ENCODE results near the gene SLC25A4. TPM values are rescaled to one million over a fixed set of nuclear protein-coding genes. Genes with fewer than 3 reads are reported as not detected.

SLC25A4 gene
- total RNA-seq, 2 experiments from 2014 or later, result 4.1 TPM

- Histone ChIP-seq H3K4me1 (ENCODE audit: insufficient read depth, low read length) (peaks cover 14% of the 10 kb centered on the region), H3K4me3 (ENCODE audit: low read length) (no peak overlapping the region), H3K9me3 (ENCODE audit: control insufficient read depth in 1 of 2, insufficient read depth in 1 of 2, low read length in 2 of 2) (no peaks in the 10 kb centered on the region), H3K36me3 (ENCODE audit: insufficient read depth, low read length) (peaks cover under 1% of the 10 kb centered on the region), H3K27me3 (ENCODE audit: control insufficient read depth in 1 of 2, insufficient read depth in 2 of 2, low read length in 2 of 2) (peaks cover 0 to 8% of the 10 kb centered on the region in 2 experiments), H3K27ac (ENCODE audit: low read depth in 1 of 2, low read length in 2 of 2) (no peak overlapping the region)
- DNase-seq, result no peak
- no peaks in the 10 kb centered on the region for H3K36me3 Mint-ChIP-seq (ENCODE audit: low read depth)
- ATAC-seq (ENCODE audit: poor library complexity), result no peak
- H3K4me3 Mint-ChIP-seq, result peak overlapping the region; percentile 65
- no peaks in the 10 kb centered on the region for H3K9me3 Mint-ChIP-seq
- POLR2A ChIA-PET, result no interaction called here
- peaks cover 34% of the 10 kb centered on the region for H3K27me3 Mint-ChIP-seq
- CTCF ChIA-PET, result interaction anchor here (1.2 kb wide), 1 partner anchor 11 kb away, joined by 3 read pairs; no protein-coding TSS in a partner anchor
- intact Hi-C loops (cut with DNase I, micrococcal nuclease), result loop anchor here in 1 of 2 experiments (10.0 kb wide), 1 partner anchor 501 kb away; the partner anchor contains the start of genes CASP3 and PRIMPOL
- H3K27ac Mint-ChIP-seq, result no peak overlapping the region
- no peak for TF ChIP-seq CTCF (IDR thresholded peaks at IDR 0.05)
- H3K4me1 Mint-ChIP-seq (ENCODE audit: low read depth), result peaks cover 18% of the 10 kb centered on the region
These were observed 2.5 kb downstream of the SLC25A4 start for GRCh38 chr4:185145572-185145971.

DNA sequence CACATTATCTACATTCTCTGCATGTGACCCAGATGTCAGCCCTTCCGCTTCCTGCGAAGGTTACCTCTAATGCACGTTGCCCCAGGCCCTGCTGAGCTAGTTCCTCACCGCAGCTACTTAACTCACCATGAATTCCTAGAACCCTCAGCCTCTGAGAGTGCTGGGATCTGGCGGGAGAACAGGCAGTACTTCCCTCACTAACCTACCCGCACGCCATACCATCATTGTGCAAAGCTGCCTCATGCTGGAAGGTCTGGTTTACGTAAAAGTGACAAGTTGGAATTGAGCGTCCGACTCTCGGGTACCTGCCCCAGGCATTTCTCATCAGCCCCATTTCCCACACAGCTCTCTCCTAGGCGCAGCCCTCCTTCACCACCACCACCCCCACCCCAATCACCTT lies 6.3 kb downstream of the SLC25A4 start:
- peaks cover 7% of the 10 kb centered on the region for H3K27me3 Mint-ChIP-seq
- no peaks in the 10 kb centered on the region for H3K9me3 Mint-ChIP-seq
- ChIA-PET POLR2A (no interaction called here), CTCF (interaction anchor here (1.4 kb wide), 1 partner anchor 15 kb away, joined by 4 read pairs; no protein-coding TSS in a partner anchor)
- Histone ChIP-seq H3K27me3 (ENCODE audit: control insufficient read depth in 1 of 2, insufficient read depth in 2 of 2, low read length in 2 of 2) (no peaks in the 10 kb centered on the region), H3K4me1 (ENCODE audit: insufficient read depth, low read length) (no peaks in the 10 kb centered on the region), H3K27ac (ENCODE audit: low read depth in 1 of 2, low read length in 2 of 2) (no peak overlapping the region), H3K36me3 (ENCODE audit: insufficient read depth, low read length) (peaks cover 13% of the 10 kb centered on the region), H3K9me3 (ENCODE audit: control insufficient read depth in 1 of 2, insufficient read depth in 1 of 2, low read length in 2 of 2) (no peaks in the 10 kb centered on the region), H3K4me3 (ENCODE audit: low read length) (no peak overlapping the region)
- H3K27ac Mint-ChIP-seq, result no peak overlapping the region
- ATAC-seq (ENCODE audit: poor library complexity) (no peak), DNase-seq (no peak)
- TF ChIP-seq CTCF (IDR thresholded peaks at IDR 0.05), result no peak
- H3K36me3 Mint-ChIP-seq (ENCODE audit: low read depth), result peaks cover 33% of the 10 kb centered on the region
- intact Hi-C loops (cut with DNase I, micrococcal nuclease), result loop anchor here in 1 of 2 experiments (10.0 kb wide), 1 partner anchor 505 kb away; the partner anchor contains the start of genes CASP3 and PRIMPOL
- no peak overlapping the region for H3K4me3 Mint-ChIP-seq
- peaks cover 4% of the 10 kb centered on the region for H3K4me1 Mint-ChIP-seq (ENCODE audit: low read depth)

GRCh38 chr4:185151296-185151695 lies 8.2 kb downstream of the SLC25A4 start:
- Histone ChIP-seq H3K36me3 (ENCODE audit: insufficient read depth, low read length) (peaks cover 15% of the 10 kb centered on the region), H3K4me1 (ENCODE audit: insufficient read depth, low read length) (no peaks in the 10 kb centered on the region), H3K27ac (ENCODE audit: low read depth in 1 of 2, low read length in 2 of 2) (no peak overlapping the region), H3K4me3 (ENCODE audit: low read length) (no peak overlapping the region), H3K27me3 (ENCODE audit: control insufficient read depth in 1 of 2, insufficient read depth in 2 of 2, low read length in 2 of 2) (no peaks in the 10 kb centered on the region), H3K9me3 (ENCODE audit: control insufficient read depth in 1 of 2, insufficient read depth in 1 of 2, low read length in 2 of 2) (no peaks in the 10 kb centered on the region)
- DNase-seq, result no peak
- no peak overlapping the region for H3K27ac Mint-ChIP-seq
- H3K27me3 Mint-ChIP-seq, result no peaks in the 10 kb centered on the region
- peaks cover 48% of the 10 kb centered on the region for H3K36me3 Mint-ChIP-seq (ENCODE audit: low read depth)
- H3K4me1 Mint-ChIP-seq (ENCODE audit: low read depth), result no peaks in the 10 kb centered on the region
- POLR2A ChIA-PET, result no interaction called here
- TF ChIP-seq CTCF (IDR thresholded peaks at IDR 0.05), result no peak
- no peak for ATAC-seq (ENCODE audit: poor library complexity)
- H3K4me3 Mint-ChIP-seq, result no peak overlapping the region
- H3K9me3 Mint-ChIP-seq, result no peaks in the 10 kb centered on the region
- intact Hi-C loops (cut with DNase I, micrococcal nuclease), result no loop called here
- CTCF ChIA-PET, result interaction anchor here (0.5 kb wide), 1 partner anchor 304 kb away, joined by 3 read pairs; no protein-coding TSS in a partner anchor

Data from CD4-positive, alpha-beta T cell (primary cell).